ENCODE measurements around the gene DLX2. TPM values are rescaled to one million over a fixed set of nuclear protein-coding genes. Genes with fewer than 3 reads are reported as not detected.

DLX2 gene
- total and polyA plus RNA-seq, 2 of the 13 experiments (the other 11 are each of a cell fraction or from before 2014, with no cell fraction given), result 0.07 to 0.15 TPM

- TF ChIP-seq, protein P1, sequence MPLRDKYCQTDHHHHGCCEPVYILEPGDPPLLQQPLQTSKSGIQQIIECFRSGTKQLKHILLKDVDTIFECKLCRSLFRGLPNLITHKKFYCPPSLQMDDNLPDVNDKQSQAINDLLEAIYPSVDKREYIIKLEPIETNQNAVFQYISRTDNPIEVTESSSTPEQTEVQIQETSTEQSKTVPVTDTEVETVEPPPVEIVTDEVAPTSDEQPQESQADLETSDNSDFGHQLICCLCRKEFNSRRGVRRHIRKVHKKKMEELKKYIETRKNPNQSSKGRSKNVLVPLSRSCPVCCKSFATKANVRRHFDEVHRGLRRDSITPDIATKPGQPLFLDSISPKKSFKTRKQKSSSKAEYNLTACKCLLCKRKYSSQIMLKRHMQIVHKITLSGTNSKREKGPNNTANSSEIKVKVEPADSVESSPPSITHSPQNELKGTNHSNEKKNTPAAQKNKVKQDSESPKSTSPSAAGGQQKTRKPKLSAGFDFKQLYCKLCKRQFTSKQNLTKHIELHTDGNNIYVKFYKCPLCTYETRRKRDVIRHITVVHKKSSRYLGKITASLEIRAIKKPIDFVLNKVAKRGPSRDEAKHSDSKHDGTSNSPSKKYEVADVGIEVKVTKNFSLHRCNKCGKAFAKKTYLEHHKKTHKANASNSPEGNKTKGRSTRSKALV (CRISPR knock-in tag; IDR thresholded peaks at IDR 0.05), result peak; percentile 62
- TF ChIP-seq RFX1 (IDR thresholded peaks at IDR 0.05) (no peak), ZNF207 (IDR thresholded peaks at IDR 0.05; ENCODE audit: borderline replicate concordance) (no peak), HNRNPLL (IDR thresholded peaks at IDR 0.05; ENCODE audit: low read depth, low read length, poor library complexity, severe bottlenecking) (peak; percentile 71), ZNF446 (CRISPR knock-in tag; IDR thresholded peaks at IDR 0.05) (0 out of 2 replicates have a peak, but pooled peaks have one; percentile 35), SAP130 (CRISPR knock-in tag; IDR thresholded peaks at IDR 0.05; ENCODE audit: low read depth) (0 out of 2 replicates have a peak, but pooled peaks have one; percentile 44), MYNN (CRISPR knock-in tag; IDR thresholded peaks at IDR 0.05; ENCODE audit: low read depth) (no peak), ZNF646 (CRISPR knock-in tag; IDR thresholded peaks at IDR 0.05) (peak; percentile 97), SP140L (CRISPR knock-in tag; IDR thresholded peaks at IDR 0.05; ENCODE audit: borderline replicate concordance) (no peak), ZBTB33 (CRISPR knock-in tag; IDR thresholded peaks at IDR 0.05) (peak; percentile 40; the same call in 1 of the 2 replicates), ZNF782 (CRISPR knock-in tag; IDR thresholded peaks at IDR 0.05; ENCODE audit: borderline replicate concordance) (no peak), GPN1 (CRISPR knock-in tag; IDR thresholded peaks at IDR 0.05; ENCODE audit: borderline replicate concordance) (peak; percentile 5; the same call in 1 of the 2 replicates)
- TF ChIP-seq, protein P2, sequence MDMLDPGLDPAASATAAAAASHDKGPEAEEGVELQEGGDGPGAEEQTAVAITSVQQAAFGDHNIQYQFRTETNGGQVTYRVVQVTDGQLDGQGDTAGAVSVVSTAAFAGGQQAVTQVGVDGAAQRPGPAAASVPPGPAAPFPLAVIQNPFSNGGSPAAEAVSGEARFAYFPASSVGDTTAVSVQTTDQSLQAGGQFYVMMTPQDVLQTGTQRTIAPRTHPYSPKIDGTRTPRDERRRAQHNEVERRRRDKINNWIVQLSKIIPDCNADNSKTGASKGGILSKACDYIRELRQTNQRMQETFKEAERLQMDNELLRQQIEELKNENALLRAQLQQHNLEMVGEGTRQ (IDR thresholded peaks at IDR 0.05; ENCODE audit: low read depth, low read length), result 0 out of 2 replicates have a peak, but pooled peaks have one; percentile 36
- TF ChIP-seq, protein P2 (CRISPR knock-in tag; IDR thresholded peaks at IDR 0.05; ENCODE audit: borderline replicate concordance), result peak; percentile 73; the same call in 1 of the 2 replicates
Measured at GRCh38 chr2:172098650-172099471, 3.8 kb downstream of the DLX2 start (continued).
